ENCODE measurements around the gene CSAG2.

CSAG2 gene

GRCh38 chrX:152658302-152658701 is 50.8 kb downstream of the CSAG2 start:
- no peak for DNase-seq

Measured in fibroblast of upper back skin (primary cell).